HEK293T (cell line): Measurements from ENCODE around the gene PCDHGA12.

Experiments used
- ARNT ChIP-seq: fragments of 450-650 bp; IDR thresholded peaks from 2 replicates; pipeline ENCODE4 v1.6.1; 2017; ENCODE audit warnings: mild to moderate bottlenecking
- BHLHE40 ChIP-seq: fragments of 450-650 bp; IDR thresholded peaks from 2 replicates; pipeline ENCODE4 v1.6.1; 2016; ENCODE audit warnings: mild to moderate bottlenecking, moderate library complexity, borderline replicate concordance
- CTBP1 ChIP-seq: fragments of 450-650 bp; IDR thresholded peaks from 2 replicates; pipeline ENCODE4 v1.6.1; 2016; ENCODE audit warnings: borderline replicate concordance
- FOXA1 ChIP-seq: fragments of 450-650 bp; IDR thresholded peaks from 2 replicates; pipeline ENCODE4 v1.6.1; 2016; ENCODE audit warnings: mild to moderate bottlenecking
- FOXK2 ChIP-seq: fragments of 450-650 bp; IDR thresholded peaks from 2 replicates; pipeline ENCODE4 v1.6.1; 2016; ENCODE audit warnings: mild to moderate bottlenecking
- FOXM1 ChIP-seq: fragments of 450-650 bp; IDR thresholded peaks from 2 replicates; pipeline ENCODE4 v1.6.1; 2017; ENCODE audit warnings: mild to moderate bottlenecking, borderline replicate concordance
- HDGF ChIP-seq: fragments of 450-650 bp; IDR thresholded peaks from 2 replicates; pipeline ENCODE4 v1.6.1; 2017; ENCODE audit warnings: antibody characterized with exemption, borderline replicate concordance
- L3MBTL2 ChIP-seq: fragments of 450-650 bp; conservative IDR thresholded peaks from 2 replicates; pipeline ENCODE4 v1.6.1; 2016; ENCODE audit warnings: mild to moderate bottlenecking
- LEF1 ChIP-seq: fragments of 450-650 bp; IDR thresholded peaks from 2 replicates; pipeline ENCODE4 v1.6.1; 2017; ENCODE audit warnings: mild to moderate bottlenecking, borderline replicate concordance
- PKNOX1 ChIP-seq: fragments of 450-650 bp; IDR thresholded peaks from 2 replicates; pipeline ENCODE4 v1.6.1; 2016
- SP1 ChIP-seq: fragments of 450-650 bp; IDR thresholded peaks from 2 replicates; pipeline ENCODE4 v1.6.1; 2017
- SUZ12 ChIP-seq: fragments of 450-650 bp; IDR thresholded peaks from 2 replicates; pipeline ENCODE4 v1.6.1; 2016; ENCODE audit warnings: mild to moderate bottlenecking
- TARDBP ChIP-seq: fragments of 450-650 bp; IDR thresholded peaks from 2 replicates; pipeline ENCODE4 v1.6.1; 2016
- ZNF384 ChIP-seq: fragments of 450-650 bp; IDR thresholded peaks from 2 replicates; pipeline ENCODE4 v1.6.1; 2016

GRCh38 chr5:141388661-141389060 lies 41.6 kb upstream of the PCDHGA12 start:
- TF ChIP-seq FOXM1: no peak
- no peak for TF ChIP-seq ARNT
- TF ChIP-seq BHLHE40: no peak
- TF ChIP-seq SP1: no peak
- no peak for TF ChIP-seq L3MBTL2
- TF ChIP-seq PKNOX1: no peak
- TF ChIP-seq SUZ12: no peak
- TF ChIP-seq FOXA1: no peak
- no peak for TF ChIP-seq ZNF384
- no peak for TF ChIP-seq TARDBP
- no peak for TF ChIP-seq FOXK2
- no peak for TF ChIP-seq HDGF
- TF ChIP-seq CTBP1: no peak
- TF ChIP-seq LEF1: no peak
